K562 (cell line): ENCODE data around the gene EXOC2. TPM values are rescaled to one million over a fixed set of nuclear protein-coding genes. Genes with fewer than 3 reads are reported as not detected.

ENCODE experiments used
- BACH1 ChIP-seq: fragments of 200-800 bp; sonication (Bioruptor generic); IDR thresholded peaks from 2 replicates; pipeline ENCODE4 v1.6.1; 2016; ENCODE audit warnings: missing genetic modification characterization, missing compliant biosample characterization
- BCOR ChIP-seq: fragments of 450-650 bp; IDR thresholded peaks from 2 replicates; pipeline ENCODE4 v1.6.1; 2016
- CHCHD3 ChIP-seq: fragments of 250-450 bp; sonication (Bioruptor Pico); IDR thresholded peaks from 2 replicates; pipeline ENCODE4 v2.1.2; 2022; ENCODE audit warnings: mild to moderate bottlenecking
- DLX4 ChIP-seq: fragments of 250-450 bp; sonication (Bioruptor Pico); IDR thresholded peaks from 2 replicates; pipeline ENCODE4 v1.6.1; 2021; ENCODE audit warnings: mild to moderate bottlenecking
- DNMT1 ChIP-seq: fragments of 450-650 bp; IDR thresholded peaks from 2 replicates; pipeline ENCODE4 v1.6.1; 2016; ENCODE audit warnings: antibody characterized with exemption, mild to moderate bottlenecking
- ERF ChIP-seq: fragments of 450-650 bp; formaldehyde crosslinking; IDR thresholded peaks from 2 replicates; pipeline ENCODE4 v1.4.0; 2020; ENCODE audit warnings: mild to moderate bottlenecking, mixed read lengths
- ETV1 ChIP-seq: fragments of 450-650 bp; conservative IDR thresholded peaks from 2 replicates; pipeline ENCODE4 v1.6.1; 2016; ENCODE audit warnings: missing genetic modification characterization, control low read depth, low read depth, missing compliant biosample characterization
- L3MBTL2 ChIP-seq: fragments of 450-650 bp; IDR thresholded peaks from 2 replicates; pipeline ENCODE4 v1.6.1; 2016; ENCODE audit warnings: mild to moderate bottlenecking, moderate library complexity
- MAFF ChIP-seq: IDR thresholded peaks from 2 replicates; pipeline ENCODE4 v1.6.1; 2012; ENCODE audit warnings: low read length, improper control_type of control experiment
- NFATC3 ChIP-seq: fragments of 450-650 bp; IDR thresholded peaks from 2 replicates; pipeline ENCODE4 v1.6.1; 2017; ENCODE audit warnings: mild to moderate bottlenecking
- POLR2AphosphoS2 ChIP-seq: IDR thresholded peaks from 2 replicates; pipeline ENCODE4 v1.6.1; 2012; ENCODE audit warnings: low read length, improper control_type of control experiment
- RAD51 ChIP-seq: fragments of 450-650 bp; IDR thresholded peaks from 2 replicates; pipeline ENCODE4 v1.7.1; 2016; ENCODE audit warnings: low read depth, mild to moderate bottlenecking, borderline replicate concordance
- RB1 ChIP-seq: fragments of 450-650 bp; IDR thresholded peaks from 2 replicates; pipeline ENCODE4 v1.6.1; 2017; ENCODE audit warnings: low read depth, mild to moderate bottlenecking
- RBM22 ChIP-seq: fragments of 200-400 bp; formaldehyde crosslinking; IDR thresholded peaks from 2 replicates; pipeline ENCODE4 v1.6.1; 2018; ENCODE audit warnings: low read length, low read depth; ENCODE audit not compliant: poor library complexity, severe bottlenecking
- SETDB1 ChIP-seq: IDR thresholded peaks from one replicate; pipeline ENCODE4 v1.6.1; 2012; ENCODE audit warnings: low read length, control low read depth, inconsistent platforms
- TBL1XR1 ChIP-seq, 2 experiments: IDR thresholded peaks; 2 replicates each; pipeline ENCODE4 v1.6.1; 2012; ENCODE audit warnings: improper control_type of control experiment in 2 of 2, low read length in 2 of 2, mild to moderate bottlenecking in 1 of 2
- ZBTB8A ChIP-seq: fragments of 450-650 bp; IDR thresholded peaks from 2 replicates; pipeline ENCODE4 v1.6.1; 2018; ENCODE audit warnings: mild to moderate bottlenecking, moderate library complexity; ENCODE audit not compliant: partially characterized antibody
- ZNF785 ChIP-seq: fragments of 250-450 bp; sonication (Bioruptor Pico); IDR thresholded peaks from 2 replicates; pipeline ENCODE4 v1.4.0; 2020; ENCODE audit warnings: mild to moderate bottlenecking
- polyA plus RNA-seq, 8 experiments: library from polyadenylated mRNA; depleted of rRNA in 4 of 8; stranded (reverse) in 5 of 8; unstranded in 3 of 8; fragments of >200 nt; fragmentation: Nextera tagmentation in 2 of 8; fragmentation: Illumina TruSeq in 1 of 8; extraction: Ambion mirVana in 2 of 8; extraction: Trizol in 1 of 8; gene quantifications; 2 replicates each; pipeline versions ENCODE4 v1.2.1 to v1.2.3, GENCODE V29; 2011 to 2014; ENCODE audit warnings: inconsistent platforms in 1 of 8, missing spikeins in 1 of 8
- total RNA-seq, 7 experiments: library from RNA; depleted of rRNA in 6 of 7; stranded (reverse); fragments of >200 nt in 6 of 7; fragmentation: Illumina TruSeq in 2 of 7; extraction: Trizol in 2 of 7; gene quantifications; 2 replicates each; pipeline versions ENCODE4 v1.2.1 to v1.2.3, GENCODE V29; 2011 to 2021; ENCODE audit warnings: low replicate concordance in 1 of 7
- TF ChIP-seq, protein P1 (sequence below): sonication (generic); formaldehyde crosslinking; IDR thresholded peaks from 2 replicates; pipeline ENCODE4 v1.8.0; 2022; ENCODE audit warnings: mild to moderate bottlenecking, missing genetic modification reagents

EXOC2 gene
- total and polyA plus RNA-seq, 9 of the 15 experiments (the other 6 are each of a cell fraction or from before 2014, with no cell fraction given), result 12.2 to 30.2 (median 24.2) TPM

GRCh38 chr6:692356-692851 lies 535 bp downstream of the EXOC2 start (continued):
- no peak for TF ChIP-seq DLX4 (CRISPR knock-in tag)
- no peak for TF ChIP-seq RAD51
- no peak for TF ChIP-seq ZNF785 (CRISPR knock-in tag)
- no peak for TF ChIP-seq BACH1 (tag)
- TF ChIP-seq SETDB1, result no peak
- no peak for TF ChIP-seq CHCHD3 (CRISPR knock-in tag)
- TF ChIP-seq TBL1XR1 (IDR thresholded peaks at IDR 0.05; ENCODE audit: low read length in 2 of 2), result no peak
- TF ChIP-seq MAFF, result no peak
- TF ChIP-seq, protein P1, sequence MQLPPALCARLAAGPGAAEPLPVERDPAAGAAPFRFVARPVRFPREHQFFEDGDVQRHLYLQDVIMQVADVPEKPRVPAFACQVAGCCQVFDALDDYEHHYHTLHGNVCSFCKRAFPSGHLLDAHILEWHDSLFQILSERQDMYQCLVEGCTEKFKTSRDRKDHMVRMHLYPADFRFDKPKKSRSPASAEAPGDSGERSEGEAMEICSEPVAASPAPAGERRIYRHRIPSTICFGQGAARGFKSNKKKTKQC (CRISPR knock-in tag), result no peak
- no peak for TF ChIP-seq RB1
- TF ChIP-seq ETV1 (tag), result no peak; the same call in 1 of the 2 replicates
- peak; percentile 73 for TF ChIP-seq BCOR
- no peak for TF ChIP-seq ZBTB8A
- TF ChIP-seq RBM22, result no peak
- no peak for TF ChIP-seq ERF
- no peak for TF ChIP-seq POLR2AphosphoS2
- no peak for TF ChIP-seq NFATC3
- no peak for TF ChIP-seq L3MBTL2
- no peak for TF ChIP-seq DNMT1
